Measurements from ENCODE around the gene VPS37B. TPM values are rescaled to one million over a fixed set of nuclear protein-coding genes. Genes with fewer than 3 reads are reported as not detected.
"Not testable (repeated sequence)": the region's sequence is repeated elsewhere in the genome, so short reads cannot be mapped to it uniquely, and the experiment has no call there.

VPS37B gene
- polyA plus RNA-seq, 3 donors = 20.4 to 22.7 (median 21.1) TPM

- no peak for DNase-seq (ENCODE audit: low read depth in 3 of 3, low spot score in 2 of 3)
Measured at GRCh38 chr12:122884860-122885259, 11.1 kb downstream of the VPS37B start.

GRCh38 chr12:122884091-122884826 lies 11.7 kb downstream of the VPS37B start:
- no peak for DNase-seq (ENCODE audit: low read depth in 3 of 3, low spot score in 2 of 3)

DNA sequence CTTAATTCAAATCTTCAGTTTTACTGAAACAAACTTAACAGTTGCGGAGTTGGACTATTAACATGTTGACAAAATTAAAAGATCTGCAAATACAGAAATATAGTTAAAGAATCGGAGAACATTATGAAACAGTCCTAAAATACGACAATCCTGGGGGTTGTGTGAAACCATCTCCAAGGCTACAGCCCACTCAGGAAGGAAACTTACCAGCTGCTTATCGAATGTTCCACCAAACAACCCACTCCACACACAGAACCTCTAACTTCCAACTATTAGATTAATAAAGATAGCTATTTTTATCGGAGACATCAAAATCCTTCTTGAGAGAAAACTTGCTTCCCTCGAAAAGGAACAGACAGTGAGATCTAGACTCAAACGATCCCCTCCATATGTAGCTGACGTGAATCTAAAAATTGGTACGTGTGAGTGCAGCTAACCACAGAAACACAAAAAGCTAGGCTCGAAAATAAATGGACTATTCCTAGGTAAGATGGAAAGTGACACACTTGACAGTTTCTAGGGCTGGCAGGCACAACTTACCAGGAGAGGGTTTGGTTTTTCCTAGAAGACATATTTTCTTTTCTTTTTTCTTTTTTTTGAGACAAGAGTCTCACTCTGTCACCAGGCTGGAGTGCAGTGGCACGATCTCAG lies 12.9 kb downstream of the VPS37B start:
- no peak for DNase-seq (ENCODE audit: low read depth in 3 of 3, low spot score in 2 of 3)

DNA sequence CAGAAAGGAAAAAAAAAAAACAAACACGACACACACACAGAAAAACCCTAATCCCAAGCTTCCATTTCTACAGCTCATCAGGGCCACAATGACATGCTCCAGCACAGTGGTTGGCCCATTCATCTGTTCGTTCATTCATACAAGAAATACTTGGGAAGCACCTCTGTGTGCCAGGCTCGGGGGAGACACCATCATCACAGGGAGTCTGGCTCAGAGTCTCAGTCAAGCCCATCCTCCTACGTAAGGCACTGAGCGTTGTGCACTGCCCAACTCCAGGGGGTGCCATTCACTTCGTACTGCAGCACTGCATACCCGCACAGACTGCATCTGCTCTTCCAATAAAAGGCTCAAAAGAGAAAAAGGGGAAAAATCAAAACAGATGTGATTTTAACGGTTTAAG lies 15.3 kb downstream of the VPS37B start:
- DNase-seq (ENCODE audit: low read depth in 3 of 3, low spot score in 2 of 3) = no peak

DNA sequence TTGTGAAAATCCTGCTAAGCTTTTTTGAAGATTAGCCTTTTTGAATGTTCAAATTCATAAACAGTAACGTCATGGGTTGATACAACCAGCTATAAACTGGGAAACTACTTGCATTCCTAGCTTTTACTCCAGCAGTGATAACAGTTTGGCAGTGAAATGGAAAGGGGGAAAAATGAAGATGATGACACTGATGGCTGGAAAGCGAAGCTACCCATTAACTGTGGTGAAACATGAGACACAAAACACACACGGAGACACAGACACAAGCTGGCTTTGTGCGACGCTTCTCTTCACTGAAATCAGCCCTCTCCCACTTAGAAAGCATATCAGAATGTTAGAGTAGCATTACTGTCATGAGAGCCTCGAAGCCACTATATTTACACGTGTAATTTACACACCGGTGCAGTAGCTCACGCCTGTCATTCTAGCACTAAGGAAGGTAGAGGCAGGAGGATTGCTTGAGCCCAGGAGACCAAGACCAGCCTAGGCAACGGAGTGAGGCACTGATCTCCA lies 15.7 kb downstream of the VPS37B start:
- no peak for DNase-seq (ENCODE audit: low read depth in 3 of 3, low spot score in 2 of 3)

- no peak for DNase-seq (ENCODE audit: low read depth in 3 of 3, low spot score in 2 of 3)
Measured at GRCh38 chr12:122878780-122879612, 16.9 kb downstream of the VPS37B start.

GRCh38 chr12:122876731-122877130 lies 19.2 kb downstream of the VPS37B start:
- DNase-seq (ENCODE audit: low read depth in 3 of 3, low spot score in 2 of 3) = no peak

DNA sequence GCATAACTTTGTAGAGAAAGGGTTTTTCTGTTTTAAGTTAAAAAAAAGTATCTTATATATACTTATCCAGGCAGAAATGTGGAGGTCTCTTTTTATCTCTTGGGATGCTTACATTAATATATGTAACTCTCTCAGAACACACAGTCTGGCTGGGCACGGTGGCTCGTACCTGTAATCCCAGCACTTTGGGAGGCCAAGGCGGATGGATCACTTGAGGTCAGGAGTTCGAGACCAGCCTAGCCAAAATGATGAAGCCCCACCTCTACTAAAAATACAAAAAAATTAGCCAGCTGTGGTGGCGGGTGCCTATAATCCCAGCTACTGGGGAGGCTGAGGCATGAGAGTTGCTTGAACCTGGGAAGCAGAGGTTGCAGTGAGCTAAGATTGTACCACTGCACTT lies 19.6 kb downstream of the VPS37B start:
- DNase-seq (ENCODE audit: low read depth in 3 of 3, low spot score in 2 of 3) = not testable (repeated sequence)

GRCh38 chr12:122875590-122876220 lies 20.2 kb downstream of the VPS37B start:
- DNase-seq (ENCODE audit: low read depth in 3 of 3, low spot score in 2 of 3) = no peak

DNA sequence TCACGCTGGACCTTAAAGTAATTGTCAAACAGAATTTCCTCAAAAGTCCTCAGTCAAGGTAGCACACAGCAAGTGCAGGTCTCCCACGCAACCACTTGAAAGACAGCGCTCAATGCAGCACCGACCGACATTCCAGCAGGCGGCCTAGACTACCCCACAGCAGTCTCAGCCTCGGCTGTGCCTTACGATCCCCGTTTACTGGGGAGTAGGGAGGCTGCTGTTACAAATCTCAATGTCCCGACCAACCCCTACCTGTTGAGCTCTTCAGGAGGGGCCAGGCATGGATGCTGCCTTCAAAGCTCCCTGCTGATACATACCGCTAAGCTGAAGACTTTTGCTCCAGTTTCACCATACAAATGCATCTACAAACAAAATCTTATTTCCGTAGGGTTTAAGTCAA lies 21.8 kb downstream of the VPS37B start:
- DNase-seq (ENCODE audit: low read depth in 3 of 3, low spot score in 2 of 3) = no peak

GRCh38 chr12:122873540-122873939 lies 22.4 kb downstream of the VPS37B start:
- no peak for DNase-seq (ENCODE audit: low read depth in 3 of 3, low spot score in 2 of 3)

- DNase-seq (ENCODE audit: low read depth in 3 of 3, low spot score in 2 of 3) = no peak
Measured at GRCh38 chr12:122872815-122873361, 23.0 kb downstream of the VPS37B start.

DNA sequence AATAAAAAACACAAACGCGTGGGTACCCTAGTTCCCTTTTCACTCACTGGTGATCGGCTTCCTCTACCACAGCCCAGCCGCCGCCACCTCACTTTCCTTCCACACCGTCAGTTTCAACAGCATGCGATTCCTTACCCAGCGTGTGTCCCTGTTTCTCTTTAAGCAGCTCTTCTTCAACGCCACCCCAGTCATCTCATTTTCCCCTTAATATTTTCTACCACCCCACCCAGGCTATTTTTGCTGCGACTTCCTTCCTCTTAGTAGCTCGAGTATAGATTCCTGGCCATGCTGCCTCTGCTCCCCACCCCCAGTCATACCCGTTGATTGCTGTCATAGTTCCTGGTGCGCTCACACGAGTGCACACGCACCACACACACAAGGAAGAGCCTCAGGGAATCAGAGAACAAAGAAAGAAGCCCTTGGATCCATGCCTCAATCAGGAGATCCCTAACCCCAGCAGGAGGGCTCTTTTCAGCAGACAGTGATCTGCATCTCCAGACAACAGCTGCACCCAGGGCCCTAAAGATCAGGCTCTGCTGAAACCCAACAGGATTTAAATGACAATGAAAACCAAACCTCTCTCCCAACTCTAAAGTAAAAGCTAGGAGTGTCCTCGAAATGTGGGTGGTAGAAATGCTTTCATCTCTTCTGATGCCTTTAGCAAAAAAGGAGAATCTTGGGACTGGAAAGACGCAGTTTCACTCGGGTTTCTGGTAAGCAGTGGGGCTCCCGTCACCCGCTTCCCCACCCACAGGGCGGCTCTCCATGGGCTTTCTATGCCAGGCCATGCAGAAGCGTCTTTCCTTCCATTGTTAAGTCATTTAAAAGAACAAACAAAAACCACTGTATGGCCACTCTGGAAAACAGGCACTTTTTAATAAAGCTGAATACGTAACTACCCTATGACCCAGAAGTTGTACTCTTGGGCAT lies 23.8 kb downstream of the VPS37B start:
- DNase-seq (ENCODE audit: low read depth in 3 of 3, low spot score in 2 of 3) = no peak

DNA sequence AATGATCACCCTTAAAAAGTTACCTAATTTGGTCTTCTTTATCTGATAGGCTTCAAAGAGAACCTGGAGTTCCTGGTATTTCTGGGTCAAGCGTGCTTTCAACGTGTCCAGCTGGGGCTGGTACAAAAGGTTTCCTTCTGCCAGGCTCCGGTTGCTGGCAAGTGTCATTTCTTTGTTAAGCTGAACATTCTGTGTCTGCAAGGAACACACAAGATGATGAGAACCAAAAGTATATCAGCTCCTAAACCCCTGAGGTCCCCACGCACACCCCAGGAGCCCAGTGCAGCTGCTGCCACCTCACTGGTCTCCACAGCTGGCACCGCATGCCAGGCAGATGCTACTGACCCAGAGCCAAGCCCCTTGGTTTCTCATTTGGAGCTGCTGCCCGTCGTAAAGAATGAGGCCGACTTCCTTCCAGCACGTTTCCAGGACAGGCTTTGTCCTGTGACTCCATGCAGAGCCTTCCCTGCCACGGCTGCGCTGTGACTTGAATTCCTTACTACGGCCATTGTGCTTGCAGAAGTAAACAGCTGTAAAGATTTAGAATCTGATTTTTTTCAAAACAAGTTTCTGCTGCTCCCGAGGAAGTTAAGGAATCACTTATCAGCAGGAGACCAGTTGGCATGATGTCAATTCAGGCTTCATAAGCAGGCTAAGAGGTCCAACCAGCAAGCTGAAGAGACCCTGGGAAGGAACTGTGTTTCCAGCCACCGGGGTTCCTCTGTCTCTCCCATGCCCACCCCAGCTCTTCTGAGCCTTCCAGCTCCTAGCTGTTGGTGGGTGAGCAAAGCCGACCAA lies 24.9 kb downstream of the VPS37B start:
- DNase-seq (ENCODE audit: low read depth in 3 of 3, low spot score in 2 of 3) = no peak

GRCh38 chr12:122870163-122870842 lies 25.6 kb downstream of the VPS37B start:
- DNase-seq (ENCODE audit: low read depth in 3 of 3, low spot score in 2 of 3) = no peak

DNA sequence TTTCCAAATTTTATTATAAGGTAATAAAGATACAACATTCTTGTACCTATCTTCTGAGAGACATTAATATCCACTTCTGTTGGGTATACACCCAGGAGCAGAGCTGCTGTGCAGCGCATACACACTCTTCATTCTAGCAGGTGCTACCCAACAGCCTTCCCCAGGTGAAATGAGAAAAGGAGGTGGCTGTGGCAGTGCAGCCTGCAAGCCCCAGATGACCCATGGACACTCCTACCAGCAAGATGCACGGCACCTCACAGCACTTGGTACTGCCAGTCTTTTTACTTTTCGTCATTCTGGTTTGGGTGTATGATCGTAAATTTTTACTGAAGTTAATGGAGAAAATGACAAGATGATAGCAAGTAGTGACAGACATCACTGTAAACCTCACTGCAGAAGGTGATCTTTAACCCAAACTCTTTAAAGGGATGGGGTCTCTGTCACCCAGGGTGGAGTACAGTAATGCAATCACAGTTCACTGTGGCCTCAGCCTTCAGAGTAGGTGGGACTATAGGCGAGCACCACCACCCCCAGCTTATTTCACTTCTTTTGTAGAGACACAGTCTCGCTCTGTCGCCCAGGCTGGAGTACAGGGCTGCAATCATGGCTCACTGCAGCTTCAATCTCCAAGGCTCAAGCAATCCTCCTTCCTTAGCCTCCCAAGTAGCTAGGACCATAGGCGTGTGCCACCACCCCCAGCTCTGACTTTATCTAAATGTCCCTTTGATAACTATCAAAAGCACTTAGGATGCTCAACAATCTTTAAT lies 26.5 kb downstream of the VPS37B start:
- DNase-seq (ENCODE audit: low read depth in 3 of 3, low spot score in 2 of 3) = no peak

GRCh38 chr12:122868471-122869177 lies 27.3 kb downstream of the VPS37B start:
- no peak for DNase-seq (ENCODE audit: low read depth in 3 of 3, low spot score in 2 of 3)

Data from right renal cortex interstitium (tissue), 3 donors.